Esophagus squamous epithelium (tissue), 5 donors: ENCODE results near the gene CACNG1. TPM values are rescaled to one million over a fixed set of nuclear protein-coding genes. Genes with fewer than 3 reads are reported as not detected.
"Not testable (repeated sequence)": the region's sequence is repeated elsewhere in the genome, so short reads cannot be mapped to it uniquely, and the experiment has no call there.

ENCODE experiments used
- DNase-seq: peaks from one replicate; lab custom pipeline; 2025; lab: John Stamatoyannopoulos, UW
- H3K27ac ChIP-seq, 4 donors: fragments of 200-600 bp; sonication (generic); one replicate each; pipeline ENCODE4 v1.5.1; 2016 to 2019; ENCODE audit warnings: mild to moderate bottlenecking in 1 of 4
- H3K27me3 ChIP-seq, 4 donors: fragments of 200-600 bp; sonication (generic); 1 replicate in 3 of 4; 2 replicates in 1 of 4; pipeline versions ENCODE4 v1.5.1 to v1.6.0; 2017 to 2021; ENCODE audit warnings: antibody characterized with exemption in 1 of 4
- H3K36me3 ChIP-seq, 3 donors: fragments of 200-600 bp; sonication (generic); one replicate each; pipeline ENCODE4 v1.5.1; 2016 to 2019
- H3K4me1 ChIP-seq, 3 donors: fragments of 200-600 bp; sonication (generic); one replicate each; pipeline ENCODE4 v1.5.1; 2017 to 2019
- H3K4me3 ChIP-seq, 4 donors: fragments of 200-600 bp; sonication (generic); 1 replicate in 3 of 4; 2 replicates in 1 of 4; pipeline ENCODE4 v1.5.1; 2016 to 2019; ENCODE audit warnings: mild to moderate bottlenecking in 2 of 4, moderate library complexity in 1 of 4
- H3K9me3 ChIP-seq, 3 donors: fragments of 200-600 bp; sonication (generic); one replicate each; pipeline ENCODE4 v1.5.1; 2016 to 2019
- CTCF ChIP-seq, 6 experiments: fragments of 450-650 bp in 4 of 6; fragments of 200-600 bp in 2 of 6; sonication (generic) in 2 of 6; IDR thresholded peaks; one replicate each; pipeline ENCODE4 v1.5.1; 2016 to 2019; ENCODE audit warnings: antibody characterized with exemption in 6 of 6, mild to moderate bottlenecking in 4 of 6, moderate library complexity in 4 of 6
- POLR2A ChIP-seq, 4 donors: fragments of 450-650 bp; IDR thresholded peaks; one replicate each; pipeline ENCODE4 v1.6.1; 2017; ENCODE audit warnings: antibody characterized with exemption in 4 of 4, mild to moderate bottlenecking in 4 of 4, moderate library complexity in 3 of 4
- WGBS, 2 donors: methylation state at CpG; one replicate each; pipeline ENCODE4 v1.1.5; 2018; 5-methylcytosine and 5-hydroxymethylcytosine counted together
- intact Hi-C: fragments of 100-400 bp; cut with DNase I; formaldehyde crosslinking; loops from one replicate; pipeline ENCODE4 v1.15.0; 2022
- total RNA-seq, 4 donors: library from RNA; depleted of rRNA; stranded (reverse); fragments of >200 nt; gene quantifications; one replicate each; pipeline ENCODE4 v1.1.0, GENCODE V29; 2016
- donor health status: DM: yes; HTN: yes; CAD: no.

Gene CACNG1
- total RNA-seq, 4 donors from 2014 or later = not detected

- peaks cover 0 to 8% (median 0%) of the 10 kb centered on the region in 4 donors for H3K27me3 ChIP-seq
- no peak for DNase-seq
- H3K36me3 ChIP-seq = no peaks in the 10 kb centered on the region
- H3K4me3 ChIP-seq = no peak overlapping the region
- 85 to 88% methylated on average over 4 to 6 of the region's 6 CpGs for WGBS, 2 donors
- no peaks in the 10 kb centered on the region for H3K9me3 ChIP-seq
- no peaks in the 10 kb centered on the region for H3K4me1 ChIP-seq
- intact Hi-C loops = no loop called here
- TF ChIP-seq CTCF (IDR thresholded peaks at IDR 0.05) = no peak
- no peak for TF ChIP-seq POLR2A (IDR thresholded peaks at IDR 0.05)
- H3K27ac ChIP-seq = no peak overlapping the region
Measured at GRCh38 chr17:67040652-67041051, 3.7 kb upstream of the CACNG1 start.

GRCh38 chr17:67041119-67041518, 3.2 kb upstream of the CACNG1 start:
- H3K36me3 ChIP-seq, DNase-seq, H3K27me3 ChIP-seq, H3K9me3 ChIP-seq, H3K27ac ChIP-seq, H3K4me1 ChIP-seq, intact Hi-C loops, H3K4me3 ChIP-seq: not testable (repeated sequence)
- WGBS, 2 donors = 92% methylated on average over 5 of the region's 5 CpGs

GRCh38 chr17:67041531-67041930, 2.8 kb upstream of the CACNG1 start:
- no peak for TF ChIP-seq POLR2A (IDR thresholded peaks at IDR 0.05)
- TF ChIP-seq CTCF (IDR thresholded peaks at IDR 0.05) = no peak
- DNase-seq = no peak
- 82 to 96% methylated on average over 2 to 5 of the region's 7 CpGs for WGBS, 2 donors
- intact Hi-C loops = no loop called here
- Histone ChIP-seq H3K36me3 (no peaks in the 10 kb centered on the region), H3K27ac (no peak overlapping the region), H3K4me1 (no peaks in the 10 kb centered on the region), H3K4me3 (no peak overlapping the region), H3K9me3 (no peaks in the 10 kb centered on the region), H3K27me3 (peaks cover 0 to 8% (median 0%) of the 10 kb centered on the region in 4 donors)

- WGBS, 2 donors = 28 to 54% methylated on average over 4 of the region's 11 CpGs
- no peaks in the 10 kb centered on the region for H3K9me3 ChIP-seq
- DNase-seq = no peak
Measured at GRCh38 chr17:67041941-67042899, 2.1 kb upstream of the CACNG1 start.

GRCh38 chr17:67043283-67043682, 1.1 kb upstream of the CACNG1 start:
- H3K9me3 ChIP-seq = peaks cover 0 to 7% (median 7%) of the 10 kb centered on the region in 3 donors
- intact Hi-C loops = no loop called here
- H3K27me3 ChIP-seq = peaks cover 0 to 8% (median 0%) of the 10 kb centered on the region in 4 donors
- TF ChIP-seq CTCF (IDR thresholded peaks at IDR 0.05) = no peak
- no peak for TF ChIP-seq POLR2A (IDR thresholded peaks at IDR 0.05)
- no peaks in the 10 kb centered on the region for H3K36me3 ChIP-seq
- DNase-seq = no peak
- H3K4me3 ChIP-seq = no peak overlapping the region
- H3K4me1 ChIP-seq = no peaks in the 10 kb centered on the region
- no peak overlapping the region for H3K27ac ChIP-seq
- WGBS, 2 donors = 75 to 83% methylated on average over 8 to 11 of the region's 12 CpGs

More at GRCh38 chr17:67041941-67042899, 2.1 kb upstream of the CACNG1 start:
- Histone ChIP-seq H3K4me1 (no peaks in the 10 kb centered on the region), H3K27me3 (peaks cover 0 to 8% (median 0%) of the 10 kb centered on the region in 4 donors), H3K27ac (no peak overlapping the region), H3K4me3 (no peak overlapping the region), H3K36me3 (no peaks in the 10 kb centered on the region)
- intact Hi-C loops = no loop called here
- no peak for TF ChIP-seq POLR2A (IDR thresholded peaks at IDR 0.05)
- TF ChIP-seq CTCF (IDR thresholded peaks at IDR 0.05) = no peak
